Spleen (tissue), 11 donors: Measurements from ENCODE around the gene TCP10L. TPM values are rescaled to one million over a fixed set of nuclear protein-coding genes. Genes with fewer than 3 reads are reported as not detected.
"Not testable (repeated sequence)": the region's sequence is repeated elsewhere in the genome, so short reads cannot be mapped to it uniquely, and the experiment has no call there.

Experiments
- DNase-seq: peaks from one replicate; pipeline ENCODE4 v3.0.0-alpha.2; 2020
- H3K27ac ChIP-seq, 8 donors: fragments of 200-600 bp; sonication (generic) in 7 of 8; 1 replicate in 4 of 8; 2 replicates in 4 of 8; pipeline versions ENCODE4 v1.5.0 to v1.8.0; 2016 to 2021; ENCODE audit warnings: inconsistent platforms in 4 of 8, mild to moderate bottlenecking in 4 of 8, moderate library complexity in 1 of 8
- H3K27me3 ChIP-seq, 7 donors: fragments of 200-600 bp; sonication (generic) in 6 of 7; replicated peaks in 1 of 7; 1 replicate in 4 of 7; 2 replicates in 3 of 7; pipeline versions ENCODE4 v1.5.0 to v1.8.0; 2016 to 2021; ENCODE audit warnings: inconsistent platforms in 3 of 7, mild to moderate bottlenecking in 1 of 7
- H3K36me3 ChIP-seq, 6 donors: fragments of 200-600 bp; sonication (generic) in 5 of 6; 1 replicate in 4 of 6; 2 replicates in 2 of 6; pipeline versions ENCODE4 v1.5.0 to v1.8.0; 2016 to 2021; ENCODE audit warnings: inconsistent platforms in 2 of 6
- H3K4me1 ChIP-seq, 6 donors: fragments of 200-600 bp; sonication (generic) in 5 of 6; 1 replicate in 3 of 6; 2 replicates in 3 of 6; pipeline versions ENCODE4 v1.5.0 to v1.8.0; 2016 to 2021; ENCODE audit warnings: inconsistent platforms in 3 of 6
- H3K4me3 ChIP-seq, 8 donors: fragments of 200-600 bp; sonication (generic) in 7 of 8; 1 replicate in 4 of 8; 2 replicates in 4 of 8; pipeline versions ENCODE4 v1.5.0 to v1.8.0; 2016 to 2021; ENCODE audit warnings: inconsistent platforms in 4 of 8, mild to moderate bottlenecking in 4 of 8, moderate library complexity in 2 of 8
- H3K9me3 ChIP-seq, 8 donors: fragments of 200-600 bp; sonication (generic) in 7 of 8; 1 replicate in 4 of 8; 2 replicates in 4 of 8; pipeline versions ENCODE4 v1.5.0 to v1.8.0; 2016 to 2021; ENCODE audit warnings: inconsistent platforms in 4 of 8
- POLR2A ChIP-seq, 3 donors: fragments of 450-650 bp; IDR thresholded peaks; one replicate each; pipeline ENCODE4 v1.5.1; 2017; ENCODE audit warnings: antibody characterized with exemption in 3 of 3, mild to moderate bottlenecking in 1 of 3
- POLR2AphosphoS5 ChIP-seq, 3 donors: sonication (generic); formaldehyde crosslinking; IDR thresholded peaks; one replicate each; pipeline ENCODE4 v1.5.1; 2017; ENCODE audit warnings: antibody characterized with exemption in 3 of 3
- WGBS, 5 donors: extraction: QIAGEN DNeasy Blood & Tissue Kit in 3 of 5; methylation state at CpG; one replicate each; pipeline versions ENCODE4 v1.1.5 to v1.1.7; 2013 to 2018; 5-methylcytosine and 5-hydroxymethylcytosine counted together
- intact Hi-C: fragments of 100-400 bp; cut with DNase I; formaldehyde crosslinking; loops from one replicate; pipeline ENCODE4 v1.15.0; 2023; ENCODE audit warnings: low total_unique reads
- polyA plus RNA-seq, 3 donors: library from polyadenylated mRNA; stranded (reverse); fragments of 200-250 nt; gene quantifications; one replicate each; pipeline ENCODE4 v1.2.1, GENCODE V29; 2013
- total RNA-seq, 7 donors: library from RNA; depleted of rRNA in 3 of 7; stranded (reverse); fragments of >200 nt in 3 of 7; fragmentation: NEBNext Ultra II Directional in 4 of 7; extraction: Animal tissue kit (Norgen Biotek cat#: 25700) in 4 of 7; gene quantifications; one replicate each; pipeline versions ENCODE4 v1.1.0 to v1.2.1, GENCODE V29; 2016 to 2021
- TF ChIP-seq, protein P1 (sequence below), 11 experiments: fragments of 200-600 bp in 7 of 11; fragments of 450-650 bp in 4 of 11; sonication (generic) in 4 of 11; IDR thresholded peaks in 8 of 11; conservative IDR thresholded peaks in 3 of 11; 1 replicate in 7 of 11; 2 replicates in 4 of 11; pipeline versions ENCODE4 v1.4.0 to v1.8.0; 2016 to 2021; ENCODE audit warnings: antibody characterized with exemption in 11 of 11, inconsistent platforms in 4 of 11, mild to moderate bottlenecking in 1 of 11
- donor health status: healthy with polysubstance abuse.
- donor health status: DM: no; HTN: no; CAD: no; lungs with moderate emphysema.
- donor health status: DM: no; HTN: no; CAD: no.
- donor health status: Bipolar disorder and iron deficiency.
- donor health status: healthy.
- donor health status: DM: no; HTN: no; CAD: no.
- donor health status: DM: yes; HTN: yes; CAD: no.

Gene TCP10L
- total and polyA plus RNA-seq, 10 donors, result 0.42 to 1.6 (median 0.64) TPM; not detected in 2

DNA sequence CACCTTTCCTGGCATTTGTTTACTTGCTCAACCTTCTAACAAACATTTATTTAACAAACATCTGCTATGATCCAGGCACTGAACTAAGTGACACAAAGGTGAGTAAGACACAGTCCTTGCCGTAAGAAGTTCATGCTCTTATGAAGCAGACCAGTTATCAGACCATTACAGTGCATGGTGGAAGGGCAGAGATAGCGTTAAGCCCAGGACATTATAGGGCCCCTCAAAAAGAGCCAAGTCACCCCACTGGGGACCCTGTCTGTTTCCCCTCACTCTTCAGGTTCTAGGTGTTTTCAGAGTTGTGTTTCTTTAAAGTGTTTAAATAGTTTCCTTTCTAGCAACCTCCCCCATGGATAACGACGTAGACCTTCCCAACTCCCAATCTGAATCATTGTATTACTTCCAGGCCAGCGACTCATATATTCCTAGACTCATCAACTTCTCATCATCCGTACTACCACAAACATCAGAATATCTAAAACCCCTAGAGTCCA, 39.3 kb downstream of the TCP10L start:
- no peak overlapping the region for H3K4me3 ChIP-seq
- intact Hi-C loops, result no loop called here
- H3K27ac ChIP-seq, result no peak overlapping the region
- no peak for DNase-seq
- peaks cover 0 to 4% (median 0%) of the 10 kb centered on the region in 6 donors for H3K4me1 ChIP-seq
- WGBS, 5 donors, result 87 to 94% (median 89%) methylated on average over 6 of the region's 6 CpGs
- TF ChIP-seq, protein P1, sequence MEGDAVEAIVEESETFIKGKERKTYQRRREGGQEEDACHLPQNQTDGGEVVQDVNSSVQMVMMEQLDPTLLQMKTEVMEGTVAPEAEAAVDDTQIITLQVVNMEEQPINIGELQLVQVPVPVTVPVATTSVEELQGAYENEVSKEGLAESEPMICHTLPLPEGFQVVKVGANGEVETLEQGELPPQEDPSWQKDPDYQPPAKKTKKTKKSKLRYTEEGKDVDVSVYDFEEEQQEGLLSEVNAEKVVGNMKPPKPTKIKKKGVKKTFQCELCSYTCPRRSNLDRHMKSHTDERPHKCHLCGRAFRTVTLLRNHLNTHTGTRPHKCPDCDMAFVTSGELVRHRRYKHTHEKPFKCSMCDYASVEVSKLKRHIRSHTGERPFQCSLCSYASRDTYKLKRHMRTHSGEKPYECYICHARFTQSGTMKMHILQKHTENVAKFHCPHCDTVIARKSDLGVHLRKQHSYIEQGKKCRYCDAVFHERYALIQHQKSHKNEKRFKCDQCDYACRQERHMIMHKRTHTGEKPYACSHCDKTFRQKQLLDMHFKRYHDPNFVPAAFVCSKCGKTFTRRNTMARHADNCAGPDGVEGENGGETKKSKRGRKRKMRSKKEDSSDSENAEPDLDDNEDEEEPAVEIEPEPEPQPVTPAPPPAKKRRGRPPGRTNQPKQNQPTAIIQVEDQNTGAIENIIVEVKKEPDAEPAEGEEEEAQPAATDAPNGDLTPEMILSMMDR (IDR thresholded peaks at IDR 0.05 in 8 of 11, conservative IDR thresholded peaks at IDR 0.05 in 3 of 11), result no peak
- TF ChIP-seq POLR2A (IDR thresholded peaks at IDR 0.05) (no peak), POLR2AphosphoS5 (IDR thresholded peaks at IDR 0.05) (no peak)
- H3K27me3 ChIP-seq, result no peaks in the 10 kb centered on the region
- H3K36me3 ChIP-seq, result no peaks in the 10 kb centered on the region
- H3K9me3 ChIP-seq, result no peaks in the 10 kb centered on the region

DNA sequence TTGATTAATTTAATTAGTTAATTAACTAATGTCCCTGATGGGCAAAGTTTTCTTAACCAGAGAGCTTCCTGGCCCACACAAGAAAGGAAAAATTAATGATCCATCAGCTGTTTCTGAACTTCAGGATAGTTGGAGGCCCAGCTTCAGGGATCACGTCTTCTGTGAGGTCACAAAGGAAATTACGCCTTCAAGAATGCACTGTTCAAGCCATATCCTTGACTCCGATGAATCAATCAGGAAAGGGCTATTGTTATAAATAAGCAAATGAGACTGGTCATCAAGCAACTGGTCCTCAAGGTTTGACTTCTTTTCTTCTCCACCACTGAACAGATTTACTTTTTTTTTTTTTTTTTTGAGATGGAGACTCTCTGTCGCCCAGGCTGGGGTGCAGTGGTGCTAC, 40.6 kb downstream of the TCP10L start:
- TF ChIP-seq, protein P1 (IDR thresholded peaks at IDR 0.05 in 8 of 11, conservative IDR thresholded peaks at IDR 0.05 in 3 of 11), result no peak
- TF ChIP-seq POLR2AphosphoS5 (IDR thresholded peaks at IDR 0.05) (no peak), POLR2A (IDR thresholded peaks at IDR 0.05) (no peak)
- intact Hi-C loops, result no loop called here
- WGBS, 5 donors, result 75 to 84% (median 78%) methylated on average over 4 of the region's 4 CpGs
- H3K27me3 ChIP-seq, result no peaks in the 10 kb centered on the region
- no peak overlapping the region for H3K27ac ChIP-seq
- DNase-seq, result no peak
- no peaks in the 10 kb centered on the region for H3K9me3 ChIP-seq
- no peak overlapping the region for H3K4me3 ChIP-seq
- no peaks in the 10 kb centered on the region for H3K36me3 ChIP-seq
- peaks cover 0 to 4% (median 0%) of the 10 kb centered on the region in 6 donors for H3K4me1 ChIP-seq

DNA sequence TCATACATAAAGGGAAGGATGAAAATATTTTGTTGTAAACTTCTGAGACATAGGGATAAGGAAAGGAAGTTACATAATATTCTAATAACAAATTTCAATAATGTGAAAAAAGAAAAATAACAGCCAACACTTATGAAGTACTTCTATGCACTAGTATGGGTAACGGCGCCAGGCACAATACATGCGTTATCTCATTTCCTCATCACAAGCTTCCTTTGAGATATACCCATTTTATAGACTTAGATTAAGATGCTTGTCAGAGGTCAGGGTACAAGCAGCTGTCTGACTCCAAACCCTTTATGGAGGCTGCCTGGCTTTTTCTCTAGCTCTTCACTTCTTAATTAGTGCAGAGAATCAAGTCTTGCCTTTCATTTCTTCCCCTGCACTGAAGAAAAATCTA, 41.3 kb downstream of the TCP10L start:
- no peaks in the 10 kb centered on the region for H3K27me3 ChIP-seq
- H3K27ac ChIP-seq, result no peak overlapping the region
- intact Hi-C loops, result no loop called here
- no peak for TF ChIP-seq POLR2A (IDR thresholded peaks at IDR 0.05)
- TF ChIP-seq, protein P1 (IDR thresholded peaks at IDR 0.05 in 8 of 11, conservative IDR thresholded peaks at IDR 0.05 in 3 of 11), result no peak
- no peak for TF ChIP-seq POLR2AphosphoS5 (IDR thresholded peaks at IDR 0.05)
- 60 to 80% (median 64%) methylated on average over 3 of the region's 3 CpGs for WGBS, 5 donors
- no peaks in the 10 kb centered on the region for H3K36me3 ChIP-seq
- no peak for DNase-seq
- no peaks in the 10 kb centered on the region for H3K9me3 ChIP-seq
- H3K4me1 ChIP-seq, result peaks cover 0 to 1% (median 0%) of the 10 kb centered on the region in 6 donors
- H3K4me3 ChIP-seq, result no peak overlapping the region

DNA sequence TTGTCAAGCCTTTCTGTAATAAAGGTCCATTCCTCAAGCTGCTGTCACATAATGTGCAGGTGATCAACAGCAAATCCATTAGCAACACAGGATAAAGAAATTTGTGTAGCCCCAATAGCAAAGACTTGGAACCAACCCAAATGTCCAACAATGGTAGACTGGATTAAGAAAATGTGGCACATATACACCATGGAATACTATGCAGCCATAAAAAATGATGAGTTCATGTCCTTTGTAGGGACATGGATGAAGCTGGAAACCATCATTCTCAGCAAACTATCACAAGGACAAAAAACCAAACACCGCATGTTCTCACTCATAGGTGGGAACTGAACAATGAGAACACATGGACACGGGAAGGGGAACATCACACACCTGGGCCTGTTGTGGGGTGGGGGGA, 42.3 kb downstream of the TCP10L start:
- H3K4me1 ChIP-seq, H3K9me3 ChIP-seq, H3K4me3 ChIP-seq, H3K27me3 ChIP-seq, H3K36me3 ChIP-seq, DNase-seq, intact Hi-C loops, H3K27ac ChIP-seq: not testable (repeated sequence)
- WGBS, 5 donors, result 75 to 100% (median 97%) methylated on average over 1 to 2 of the region's 2 CpGs

DNA sequence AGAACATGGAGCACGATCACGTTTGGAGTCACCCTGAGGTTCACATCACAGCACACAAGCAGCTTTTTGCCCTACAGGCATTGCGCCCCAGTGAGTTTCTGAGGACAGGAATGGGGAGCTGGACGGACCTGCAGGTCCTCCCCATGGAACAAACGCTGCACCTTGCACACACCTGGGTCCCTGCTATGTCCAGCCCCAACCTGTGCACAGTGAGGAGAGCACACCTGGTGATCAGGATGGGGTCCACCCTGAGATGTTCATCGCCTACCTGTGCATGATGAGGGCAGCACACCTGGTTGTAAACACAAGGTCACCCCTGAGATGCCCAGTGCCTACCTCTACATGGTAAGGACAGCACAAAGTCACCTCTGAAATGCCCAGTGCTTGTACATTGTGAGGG, 45.9 kb downstream of the TCP10L start:
- Histone ChIP-seq H3K9me3 (no peaks in the 10 kb centered on the region), H3K36me3 (no peaks in the 10 kb centered on the region), H3K4me3 (no peak overlapping the region), H3K27me3 (no peaks in the 10 kb centered on the region), H3K27ac (no peak overlapping the region), H3K4me1 (peaks cover 0 to 3% (median 0%) of the 10 kb centered on the region in 6 donors)
- DNase-seq, result no peak
- TF ChIP-seq POLR2A (IDR thresholded peaks at IDR 0.05), result no peak
- TF ChIP-seq, protein P1 (IDR thresholded peaks at IDR 0.05 in 8 of 11, conservative IDR thresholded peaks at IDR 0.05 in 3 of 11), result no peak
- TF ChIP-seq POLR2AphosphoS5 (IDR thresholded peaks at IDR 0.05), result no peak
- intact Hi-C loops, result no loop called here
- 81 to 93% (median 90%) methylated on average over 6 of the region's 6 CpGs for WGBS, 5 donors
